ENCODE data around the gene DOCK1.

Gene DOCK1

GRCh38 chr10:127006453-127006852 lies 101.2 kb downstream of the DOCK1 start:
- Histone ChIP-seq H3K27me3 (ENCODE audit: control insufficient read depth in 1 of 2, insufficient read depth in 2 of 2, low read length in 2 of 2) (no peaks in the 10 kb centered on the region), H3K9me3 (ENCODE audit: control insufficient read depth in 2 of 2, low read length in 2 of 2) (no peaks in the 10 kb centered on the region), H3K4me3 (ENCODE audit: low read length in 2 of 2) (no peak overlapping the region), H3K9ac (ENCODE audit: low read length in 2 of 2) (no peak overlapping the region), H3K27ac (ENCODE audit: low read length) (no peak overlapping the region), H3K36me3 (ENCODE audit: control insufficient read depth in 2 of 2, insufficient read depth in 2 of 2, low read length in 2 of 2) (peaks cover 11 to 22% of the 10 kb centered on the region in 2 donors), H3K4me1 (ENCODE audit: control insufficient read depth, insufficient read depth, low read length) (no peaks in the 10 kb centered on the region)

GRCh38 chr10:127009366-127009765 lies 104.1 kb downstream of the DOCK1 start:
- peaks cover 11 to 18% of the 10 kb centered on the region in 2 donors for H3K36me3 ChIP-seq (ENCODE audit: control insufficient read depth in 2 of 2, insufficient read depth in 2 of 2, low read length in 2 of 2)
- H3K9ac ChIP-seq (ENCODE audit: low read length in 2 of 2): no peak overlapping the region
- H3K27ac ChIP-seq (ENCODE audit: low read length): no peak overlapping the region
- H3K27me3 ChIP-seq (ENCODE audit: control insufficient read depth in 1 of 2, insufficient read depth in 2 of 2, low read length in 2 of 2): no peaks in the 10 kb centered on the region
- peaks cover 16% of the 10 kb centered on the region for H3K4me1 ChIP-seq (ENCODE audit: control insufficient read depth, insufficient read depth, low read length)
- no peaks in the 10 kb centered on the region for H3K9me3 ChIP-seq (ENCODE audit: control insufficient read depth in 2 of 2, low read length in 2 of 2)
- H3K4me3 ChIP-seq (ENCODE audit: low read length in 2 of 2): no peak overlapping the region

GRCh38 chr10:127011174-127011573 lies 105.9 kb downstream of the DOCK1 start:
- Histone ChIP-seq H3K9ac (ENCODE audit: low read length in 2 of 2) (no peak overlapping the region), H3K9me3 (ENCODE audit: control insufficient read depth in 2 of 2, low read length in 2 of 2) (no peaks in the 10 kb centered on the region), H3K27ac (ENCODE audit: low read length) (no peak overlapping the region), H3K27me3 (ENCODE audit: control insufficient read depth in 1 of 2, insufficient read depth in 2 of 2, low read length in 2 of 2) (no peaks in the 10 kb centered on the region), H3K4me1 (ENCODE audit: control insufficient read depth, insufficient read depth, low read length) (peaks cover 16% of the 10 kb centered on the region), H3K4me3 (ENCODE audit: low read length in 2 of 2) (no peak overlapping the region), H3K36me3 (ENCODE audit: control insufficient read depth in 2 of 2, insufficient read depth in 2 of 2, low read length in 2 of 2) (peaks cover 7 to 18% of the 10 kb centered on the region in 2 donors)

- Histone ChIP-seq H3K27me3 (ENCODE audit: control insufficient read depth in 1 of 2, insufficient read depth in 2 of 2, low read length in 2 of 2) (no peaks in the 10 kb centered on the region), H3K9ac (ENCODE audit: low read length in 2 of 2) (no peak overlapping the region), H3K4me1 (ENCODE audit: control insufficient read depth, insufficient read depth, low read length) (peaks cover 16% of the 10 kb centered on the region), H3K36me3 (ENCODE audit: control insufficient read depth in 2 of 2, insufficient read depth in 2 of 2, low read length in 2 of 2) (peaks cover 12 to 14% of the 10 kb centered on the region in 2 donors), H3K27ac (ENCODE audit: low read length) (no peak overlapping the region), H3K9me3 (ENCODE audit: control insufficient read depth in 2 of 2, low read length in 2 of 2) (no peaks in the 10 kb centered on the region), H3K4me3 (ENCODE audit: low read length in 2 of 2) (peak overlapping the region in 1 of 2 donors; percentile 44)
These were observed 107.0 kb downstream of the DOCK1 start for GRCh38 chr10:127012071-127012768.

- Histone ChIP-seq H3K27ac (ENCODE audit: low read length) (no peak overlapping the region), H3K27me3 (ENCODE audit: control insufficient read depth in 1 of 2, insufficient read depth in 2 of 2, low read length in 2 of 2) (no peaks in the 10 kb centered on the region), H3K4me3 (ENCODE audit: low read length in 2 of 2) (peak overlapping the region in 1 of 2 donors; percentile 44), H3K9me3 (ENCODE audit: control insufficient read depth in 2 of 2, low read length in 2 of 2) (no peaks in the 10 kb centered on the region), H3K4me1 (ENCODE audit: control insufficient read depth, insufficient read depth, low read length) (peaks cover 16% of the 10 kb centered on the region), H3K36me3 (ENCODE audit: control insufficient read depth in 2 of 2, insufficient read depth in 2 of 2, low read length in 2 of 2) (peaks cover 12 to 18% of the 10 kb centered on the region in 2 donors), H3K9ac (ENCODE audit: low read length in 2 of 2) (no peak overlapping the region)
These were observed 107.5 kb downstream of the DOCK1 start for GRCh38 chr10:127012769-127013152.

GRCh38 chr10:127013211-127013656 lies 108.0 kb downstream of the DOCK1 start:
- peaks cover 16% of the 10 kb centered on the region for H3K4me1 ChIP-seq (ENCODE audit: control insufficient read depth, insufficient read depth, low read length)
- H3K36me3 ChIP-seq (ENCODE audit: control insufficient read depth in 2 of 2, insufficient read depth in 2 of 2, low read length in 2 of 2): peaks cover 12 to 18% of the 10 kb centered on the region in 2 donors
- no peaks in the 10 kb centered on the region for H3K9me3 ChIP-seq (ENCODE audit: control insufficient read depth in 2 of 2, low read length in 2 of 2)
- no peak overlapping the region for H3K4me3 ChIP-seq (ENCODE audit: low read length in 2 of 2)
- H3K9ac ChIP-seq (ENCODE audit: low read length in 2 of 2): no peak overlapping the region
- H3K27ac ChIP-seq (ENCODE audit: low read length): no peak overlapping the region
- H3K27me3 ChIP-seq (ENCODE audit: control insufficient read depth in 1 of 2, insufficient read depth in 2 of 2, low read length in 2 of 2): no peaks in the 10 kb centered on the region

GRCh38 chr10:127013691-127014473 lies 108.7 kb downstream of the DOCK1 start:
- Histone ChIP-seq H3K27ac (ENCODE audit: low read length) (no peak overlapping the region), H3K4me3 (ENCODE audit: low read length in 2 of 2) (no peak overlapping the region), H3K27me3 (ENCODE audit: control insufficient read depth in 1 of 2, insufficient read depth in 2 of 2, low read length in 2 of 2) (no peaks in the 10 kb centered on the region), H3K9me3 (ENCODE audit: control insufficient read depth in 2 of 2, low read length in 2 of 2) (no peaks in the 10 kb centered on the region), H3K4me1 (ENCODE audit: control insufficient read depth, insufficient read depth, low read length) (peaks cover 16% of the 10 kb centered on the region), H3K36me3 (ENCODE audit: control insufficient read depth in 2 of 2, insufficient read depth in 2 of 2, low read length in 2 of 2) (peaks cover 15 to 19% of the 10 kb centered on the region in 2 donors), H3K9ac (ENCODE audit: low read length in 2 of 2) (no peak overlapping the region)

GRCh38 chr10:127014671-127015070 lies 109.4 kb downstream of the DOCK1 start:
- no peak overlapping the region for H3K4me3 ChIP-seq (ENCODE audit: low read length in 2 of 2)
- peaks cover 14 to 15% of the 10 kb centered on the region in 2 donors for H3K36me3 ChIP-seq (ENCODE audit: control insufficient read depth in 2 of 2, insufficient read depth in 2 of 2, low read length in 2 of 2)
- H3K27ac ChIP-seq (ENCODE audit: low read length): no peak overlapping the region
- H3K27me3 ChIP-seq (ENCODE audit: control insufficient read depth in 1 of 2, insufficient read depth in 2 of 2, low read length in 2 of 2): no peaks in the 10 kb centered on the region
- H3K9me3 ChIP-seq (ENCODE audit: control insufficient read depth in 2 of 2, low read length in 2 of 2): no peaks in the 10 kb centered on the region
- H3K9ac ChIP-seq (ENCODE audit: low read length in 2 of 2): no peak overlapping the region
- peaks cover 16% of the 10 kb centered on the region for H3K4me1 ChIP-seq (ENCODE audit: control insufficient read depth, insufficient read depth, low read length)

- peaks cover 16% of the 10 kb centered on the region for H3K4me1 ChIP-seq (ENCODE audit: control insufficient read depth, insufficient read depth, low read length)
- H3K27ac ChIP-seq (ENCODE audit: low read length): no peak overlapping the region
- peaks cover 12 to 13% of the 10 kb centered on the region in 2 donors for H3K36me3 ChIP-seq (ENCODE audit: control insufficient read depth in 2 of 2, insufficient read depth in 2 of 2, low read length in 2 of 2)
- no peaks in the 10 kb centered on the region for H3K9me3 ChIP-seq (ENCODE audit: control insufficient read depth in 2 of 2, low read length in 2 of 2)
- H3K4me3 ChIP-seq (ENCODE audit: low read length in 2 of 2): no peak overlapping the region
- H3K27me3 ChIP-seq (ENCODE audit: control insufficient read depth in 1 of 2, insufficient read depth in 2 of 2, low read length in 2 of 2): no peaks in the 10 kb centered on the region
- no peak overlapping the region for H3K9ac ChIP-seq (ENCODE audit: low read length in 2 of 2)
These were observed 110.1 kb downstream of the DOCK1 start for GRCh38 chr10:127015373-127015772.

GRCh38 chr10:127016331-127016730 lies 111.1 kb downstream of the DOCK1 start:
- no peaks in the 10 kb centered on the region for H3K9me3 ChIP-seq (ENCODE audit: control insufficient read depth in 2 of 2, low read length in 2 of 2)
- H3K27ac ChIP-seq (ENCODE audit: low read length): no peak overlapping the region
- peaks cover 16% of the 10 kb centered on the region for H3K4me1 ChIP-seq (ENCODE audit: control insufficient read depth, insufficient read depth, low read length)
- H3K4me3 ChIP-seq (ENCODE audit: low read length in 2 of 2): no peak overlapping the region
- no peak overlapping the region for H3K9ac ChIP-seq (ENCODE audit: low read length in 2 of 2)
- H3K27me3 ChIP-seq (ENCODE audit: control insufficient read depth in 1 of 2, insufficient read depth in 2 of 2, low read length in 2 of 2): no peaks in the 10 kb centered on the region
- peaks cover 10% of the 10 kb centered on the region in 2 donors for H3K36me3 ChIP-seq (ENCODE audit: control insufficient read depth in 2 of 2, insufficient read depth in 2 of 2, low read length in 2 of 2)
